Measurements from ENCODE around the gene GMPPA. TPM values are rescaled to one million over a fixed set of nuclear protein-coding genes. Genes with fewer than 3 reads are reported as not detected.

The GMPPA gene
- total and polyA plus RNA-seq, 5 donors, result 21.6 to 27.5 (median 25.1) TPM

- Histone ChIP-seq H3K4me3 (ENCODE audit: low read length) (no peak overlapping the region), H3K27me3 (ENCODE audit: control insufficient read depth, insufficient read depth) (no peaks in the 10 kb centered on the region), H3K4me1 (ENCODE audit: control insufficient read depth, insufficient read depth, low read length) (peaks cover 11% of the 10 kb centered on the region), H3K9me3 (ENCODE audit: control insufficient read depth, low read length) (no peaks in the 10 kb centered on the region), H3K27ac (ENCODE audit: low read length) (no peak overlapping the region)
- DNase-seq, result peak in 1 of 3 donors; percentile 46
- WGBS, result 86% methylated on average over 17 of the region's 17 CpGs
- no peak for ATAC-seq
- intact Hi-C loops (cut with DNase I), result no loop called here
Measured at GRCh38 chr2:219488149-219488843, 10.4 kb upstream of the GMPPA start.

DNA sequence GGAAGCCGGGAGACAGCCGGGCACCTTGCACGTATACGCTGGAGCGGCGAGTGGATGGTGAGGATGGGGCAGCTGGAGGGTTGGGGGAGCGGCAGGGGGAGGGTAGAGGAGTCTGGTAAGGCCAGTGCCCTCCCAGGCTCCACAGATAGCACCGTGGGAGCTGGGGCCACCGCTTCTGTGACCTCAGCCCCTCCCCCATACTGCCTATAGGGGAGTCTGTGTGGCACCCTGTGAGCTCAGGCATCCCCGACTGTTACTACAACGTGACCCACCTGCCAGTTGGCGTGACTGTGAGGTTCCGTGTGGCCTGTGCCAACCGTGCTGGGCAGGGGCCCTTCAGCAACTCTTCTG lies 9.9 kb upstream of the GMPPA start:
- Histone ChIP-seq H3K9me3 (ENCODE audit: control insufficient read depth, low read length) (no peaks in the 10 kb centered on the region), H3K4me3 (ENCODE audit: low read length) (no peak overlapping the region), H3K4me1 (ENCODE audit: control insufficient read depth, insufficient read depth, low read length) (peaks cover 11% of the 10 kb centered on the region), H3K27ac (ENCODE audit: low read length) (no peak overlapping the region), H3K27me3 (ENCODE audit: control insufficient read depth, insufficient read depth) (no peaks in the 10 kb centered on the region)
- no peak for ATAC-seq
- intact Hi-C loops (cut with DNase I), result no loop called here
- peak in 1 of 3 donors; percentile 59 for DNase-seq
- WGBS, result 77% methylated on average over 14 of the region's 14 CpGs

DNA sequence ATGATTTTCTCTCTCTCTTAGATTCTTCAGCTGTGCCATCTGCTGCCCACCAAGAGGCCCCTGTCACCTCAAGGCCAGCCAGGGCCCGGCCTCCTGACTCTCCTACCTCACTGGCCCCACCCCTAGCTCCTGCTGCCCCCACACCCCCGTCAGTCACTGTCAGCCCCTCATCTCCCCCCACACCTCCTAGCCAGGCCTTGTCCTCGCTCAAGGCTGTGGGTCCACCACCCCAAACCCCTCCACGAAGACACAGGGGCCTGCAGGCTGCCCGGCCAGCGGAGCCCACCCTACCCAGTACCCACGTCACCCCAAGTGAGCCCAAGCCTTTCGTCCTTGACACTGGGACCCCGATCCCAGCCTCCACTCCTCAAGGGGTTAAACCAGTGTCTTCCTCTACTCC lies 9.4 kb upstream of the GMPPA start:
- Histone ChIP-seq H3K27ac (ENCODE audit: low read length) (no peak overlapping the region), H3K4me3 (ENCODE audit: low read length) (no peak overlapping the region), H3K27me3 (ENCODE audit: control insufficient read depth, insufficient read depth) (no peaks in the 10 kb centered on the region), H3K4me1 (ENCODE audit: control insufficient read depth, insufficient read depth, low read length) (peaks cover 6% of the 10 kb centered on the region), H3K9me3 (ENCODE audit: control insufficient read depth, low read length) (no peaks in the 10 kb centered on the region)
- intact Hi-C loops (cut with DNase I), result no loop called here
- ATAC-seq (no peak), DNase-seq (peak in 2 of 3 donors; percentile 24 to 50)
- WGBS, result 85% methylated on average over 9 of the region's 9 CpGs

DNA sequence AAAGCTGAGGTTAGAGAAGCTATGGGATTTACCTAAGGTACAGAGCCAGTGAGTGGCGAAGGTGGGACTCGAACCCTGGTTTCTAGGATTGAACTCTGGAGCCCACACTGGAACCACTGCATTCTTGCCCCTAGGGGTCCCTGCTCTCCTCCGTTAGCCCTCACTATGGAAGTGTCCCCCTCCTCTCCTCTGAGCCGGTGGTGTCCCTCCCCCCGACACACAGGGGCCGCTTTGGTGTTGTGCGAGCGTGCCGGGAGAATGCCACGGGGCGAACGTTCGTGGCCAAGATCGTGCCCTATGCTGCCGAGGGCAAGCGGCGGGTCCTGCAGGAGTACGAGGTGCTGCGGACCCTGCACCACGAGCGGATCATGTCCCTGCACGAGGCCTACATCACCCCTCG lies 8.5 kb upstream of the GMPPA start:
- 84% methylated on average over 23 of the region's 23 CpGs for WGBS
- H3K27me3 ChIP-seq (ENCODE audit: control insufficient read depth, insufficient read depth), result no peaks in the 10 kb centered on the region
- no peaks in the 10 kb centered on the region for H3K4me1 ChIP-seq (ENCODE audit: control insufficient read depth, insufficient read depth, low read length)

GRCh38 chr2:219490600-219491130 lies 8.0 kb upstream of the GMPPA start:
- DNase-seq, result peak in 2 of 3 donors; percentile 32 to 55
- Histone ChIP-seq H3K27me3 (ENCODE audit: control insufficient read depth, insufficient read depth) (no peaks in the 10 kb centered on the region), H3K4me1 (ENCODE audit: control insufficient read depth, insufficient read depth, low read length) (no peaks in the 10 kb centered on the region), H3K9me3 (ENCODE audit: control insufficient read depth, low read length) (no peaks in the 10 kb centered on the region), H3K27ac (ENCODE audit: low read length) (no peak overlapping the region), H3K4me3 (ENCODE audit: low read length) (no peak overlapping the region)
- 72% methylated on average over 10 of the region's 10 CpGs for WGBS
- no peak for ATAC-seq
- intact Hi-C loops (cut with DNase I), result loop anchor here in 2 of 4 donors (5.0 kb wide), 2 partner anchors 37 to 47 kb away; no protein-coding TSS in a partner anchor

More for the DNA sequence above, 8.5 kb upstream of the GMPPA start:
- Histone ChIP-seq H3K27ac (ENCODE audit: low read length) (no peak overlapping the region), H3K9me3 (ENCODE audit: control insufficient read depth, low read length) (no peaks in the 10 kb centered on the region), H3K4me3 (ENCODE audit: low read length) (no peak overlapping the region)
- peak in 1 of 3 donors; percentile 58 for DNase-seq
- intact Hi-C loops (cut with DNase I), result loop anchor here in 2 of 4 donors (5.0 kb wide), 2 partner anchors 37 to 47 kb away; no protein-coding TSS in a partner anchor
- ATAC-seq, result no peak

DNA sequence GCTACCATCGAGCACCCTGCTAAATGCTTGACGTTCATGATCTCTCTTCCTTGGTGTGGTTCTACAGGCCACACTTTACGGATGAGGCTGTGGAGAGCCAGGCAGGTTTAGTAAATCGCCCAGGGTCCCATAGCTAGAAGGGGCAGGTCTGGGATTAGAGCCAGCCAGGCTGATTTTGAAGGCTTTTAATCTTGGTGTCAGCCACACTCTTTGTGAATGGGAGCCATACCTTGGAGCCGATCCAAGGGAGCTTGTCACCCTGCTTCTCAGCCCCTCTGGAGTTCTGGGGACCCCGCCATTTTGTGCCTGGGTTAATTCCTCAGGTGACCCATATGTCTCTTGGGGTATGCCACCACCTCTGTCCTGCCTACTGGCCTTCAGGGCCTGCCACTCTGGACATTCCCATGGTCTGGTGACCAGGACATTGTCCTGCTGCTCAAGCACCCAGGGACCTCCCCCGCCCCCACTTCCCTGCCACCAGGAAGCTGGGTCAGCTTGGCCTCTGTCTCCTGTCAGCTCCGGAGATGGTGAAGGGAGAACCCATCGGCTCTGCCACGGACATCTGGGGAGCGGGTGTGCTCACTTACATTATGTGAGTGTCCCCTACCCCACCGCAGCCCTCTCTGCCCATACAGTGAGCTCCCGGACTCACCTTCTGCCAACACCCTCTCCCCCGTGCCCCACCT lies 7.3 kb upstream of the GMPPA start:
- no peaks in the 10 kb centered on the region for H3K9me3 ChIP-seq (ENCODE audit: control insufficient read depth, low read length)
- H3K4me1 ChIP-seq (ENCODE audit: control insufficient read depth, insufficient read depth, low read length), result no peaks in the 10 kb centered on the region
- 50% methylated on average over 14 of the region's 14 CpGs for WGBS
- ATAC-seq, result peak in 1 of 2 donors; percentile 6
- H3K27ac ChIP-seq (ENCODE audit: low read length), result peak overlapping the region; percentile 32
- intact Hi-C loops (cut with DNase I), result loop anchor here in 2 of 4 donors (5.0 kb wide), 2 partner anchors 36 to 46 kb away; no protein-coding TSS in a partner anchor
- peak in 2 of 3 donors; percentile 62 to 75 for DNase-seq
- H3K27me3 ChIP-seq (ENCODE audit: control insufficient read depth, insufficient read depth), result no peaks in the 10 kb centered on the region
- H3K4me3 ChIP-seq (ENCODE audit: low read length), result no peak overlapping the region

DNA sequence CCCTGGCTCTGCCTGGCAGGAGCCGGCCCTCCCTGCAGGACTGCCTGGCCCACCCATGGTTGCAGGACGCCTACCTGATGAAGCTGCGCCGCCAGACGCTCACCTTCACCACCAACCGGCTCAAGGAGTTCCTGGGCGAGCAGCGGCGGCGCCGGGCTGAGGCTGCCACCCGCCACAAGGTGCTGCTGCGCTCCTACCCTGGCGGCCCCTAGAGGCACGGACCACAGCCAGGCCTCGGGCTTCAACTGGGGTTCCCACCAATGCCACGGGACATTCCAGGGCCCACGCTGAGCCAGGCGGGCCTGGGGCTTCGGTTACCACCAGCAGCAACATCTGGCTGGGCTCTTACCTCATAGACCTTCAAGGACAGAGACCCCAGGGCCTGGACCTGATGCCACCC lies 6.1 kb upstream of the GMPPA start:
- no peak for ATAC-seq
- no peaks in the 10 kb centered on the region for H3K4me1 ChIP-seq (ENCODE audit: control insufficient read depth, insufficient read depth, low read length)
- no peaks in the 10 kb centered on the region for H3K27me3 ChIP-seq (ENCODE audit: control insufficient read depth, insufficient read depth)
- H3K9me3 ChIP-seq (ENCODE audit: control insufficient read depth, low read length), result no peaks in the 10 kb centered on the region
- intact Hi-C loops (cut with DNase I), result loop anchor here in 2 of 4 donors (5.0 kb wide), 2 partner anchors 35 to 45 kb away; no protein-coding TSS in a partner anchor
- no peak overlapping the region for H3K27ac ChIP-seq (ENCODE audit: low read length)
- no peak overlapping the region for H3K4me3 ChIP-seq (ENCODE audit: low read length)
- peak in 2 of 3 donors; percentile 39 to 58 for DNase-seq
- 66% methylated on average over 20 of the region's 20 CpGs for WGBS

- peak in 2 of 3 donors; percentile 26 to 52 for DNase-seq
- intact Hi-C loops (cut with DNase I), result loop anchor here in 2 of 4 donors (5.0 kb wide), 2 partner anchors 34 to 44 kb away; no protein-coding TSS in a partner anchor
- ATAC-seq, result no peak
- H3K9me3 ChIP-seq (ENCODE audit: control insufficient read depth, low read length), result no peaks in the 10 kb centered on the region
- H3K27ac ChIP-seq (ENCODE audit: low read length), result no peak overlapping the region
- H3K4me1 ChIP-seq (ENCODE audit: control insufficient read depth, insufficient read depth, low read length), result no peaks in the 10 kb centered on the region
- WGBS, result 93% methylated on average over 5 of the region's 5 CpGs
- H3K4me3 ChIP-seq (ENCODE audit: low read length), result no peak overlapping the region
- no peaks in the 10 kb centered on the region for H3K27me3 ChIP-seq (ENCODE audit: control insufficient read depth, insufficient read depth)
Measured at GRCh38 chr2:219493086-219493485, 5.6 kb upstream of the GMPPA start.

GRCh38 chr2:219494952-219495530 lies 3.6 kb upstream of the GMPPA start:
- Histone ChIP-seq H3K27me3 (ENCODE audit: control insufficient read depth, insufficient read depth) (no peaks in the 10 kb centered on the region), H3K4me3 (ENCODE audit: low read length) (no peak overlapping the region), H3K4me1 (ENCODE audit: control insufficient read depth, insufficient read depth, low read length) (no peaks in the 10 kb centered on the region), H3K9me3 (ENCODE audit: control insufficient read depth, low read length) (no peaks in the 10 kb centered on the region), H3K27ac (ENCODE audit: low read length) (peak overlapping the region; percentile 15)
- intact Hi-C loops (cut with DNase I), result loop anchor here in 2 of 4 donors (5.0 kb wide), 2 partner anchors 32 to 42 kb away; no protein-coding TSS in a partner anchor
- WGBS, result 22% methylated on average over 10 of the region's 10 CpGs
- ATAC-seq, result no peak
- DNase-seq, result peak in 1 of 3 donors; percentile 37

GRCh38 chr2:219495531-219496122 lies 3.1 kb upstream of the GMPPA start:
- intact Hi-C loops (cut with DNase I), result no loop called here
- Histone ChIP-seq H3K4me3 (ENCODE audit: low read length) (no peak overlapping the region), H3K27me3 (ENCODE audit: control insufficient read depth, insufficient read depth) (no peaks in the 10 kb centered on the region), H3K9me3 (ENCODE audit: control insufficient read depth, low read length) (no peaks in the 10 kb centered on the region), H3K4me1 (ENCODE audit: control insufficient read depth, insufficient read depth, low read length) (no peaks in the 10 kb centered on the region), H3K27ac (ENCODE audit: low read length) (peak overlapping the region; percentile 15)
- DNase-seq (peak; percentile 70 to 83 (median 83)), ATAC-seq (no peak)
- WGBS, result 25% methylated on average over 14 of the region's 14 CpGs

Measured in right cardiac atrium (tissue), 5 donors.